Esophagus mucosa (tissue), 1 donor: ENCODE measurements around the gene GPR142. TPM values are rescaled to one million over a fixed set of nuclear protein-coding genes. Genes with fewer than 3 reads are reported as not detected.
A peak's percentile ranks its signal among the peaks of the same experiment; 100 is the strongest.

ENCODE experiments used
- ATAC-seq: fragments of 200-7000 bp; cut with Tn5 transposase; one replicate; pipeline ENCODE4 v1.9.1; 2020
- total RNA-seq: library from RNA; stranded (reverse); gene quantifications from one replicate; pipeline ENCODE4 v1.2.4, GENCODE V29; 2023
- donor health status: DM: yes; HTN: yes; CAD: no.

Gene GPR142, protein sequence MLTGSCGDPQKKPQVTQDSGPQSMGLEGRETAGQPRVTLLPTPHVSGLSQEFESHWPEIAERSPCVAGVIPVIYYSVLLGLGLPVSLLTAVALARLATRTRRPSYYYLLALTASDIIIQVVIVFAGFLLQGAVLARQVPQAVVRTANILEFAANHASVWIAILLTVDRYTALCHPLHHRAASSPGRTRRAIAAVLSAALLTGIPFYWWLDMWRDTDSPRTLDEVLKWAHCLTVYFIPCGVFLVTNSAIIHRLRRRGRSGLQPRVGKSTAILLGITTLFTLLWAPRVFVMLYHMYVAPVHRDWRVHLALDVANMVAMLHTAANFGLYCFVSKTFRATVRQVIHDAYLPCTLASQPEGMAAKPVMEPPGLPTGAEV
- not detected for total RNA-seq

DNA sequence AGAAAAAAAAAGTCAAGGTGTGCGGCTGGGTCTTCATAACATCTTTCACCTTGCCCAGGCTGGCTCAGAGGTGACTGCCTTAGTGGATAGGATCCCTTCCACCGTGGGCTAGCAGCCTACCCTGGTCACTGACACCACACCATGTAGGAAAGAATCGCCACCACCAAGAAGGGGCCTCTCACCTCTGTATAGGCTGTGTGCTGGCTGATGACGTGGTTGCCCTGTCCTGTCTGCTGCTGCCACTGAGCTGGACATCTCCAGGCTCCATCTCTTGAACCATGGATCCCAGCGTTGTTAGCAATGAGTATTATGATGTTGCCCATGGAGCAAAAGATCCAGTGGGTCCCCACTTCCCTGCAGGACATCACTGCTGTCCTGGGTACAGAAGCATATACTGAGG, at the start of gene GPR142:
Gene GPR142 (plus strand): TSS at position 301 of the 400 bp plus-strand sequence. CDS start 2,035 bp downstream, outside the sequence.
- ATAC-seq = no peak

DNA sequence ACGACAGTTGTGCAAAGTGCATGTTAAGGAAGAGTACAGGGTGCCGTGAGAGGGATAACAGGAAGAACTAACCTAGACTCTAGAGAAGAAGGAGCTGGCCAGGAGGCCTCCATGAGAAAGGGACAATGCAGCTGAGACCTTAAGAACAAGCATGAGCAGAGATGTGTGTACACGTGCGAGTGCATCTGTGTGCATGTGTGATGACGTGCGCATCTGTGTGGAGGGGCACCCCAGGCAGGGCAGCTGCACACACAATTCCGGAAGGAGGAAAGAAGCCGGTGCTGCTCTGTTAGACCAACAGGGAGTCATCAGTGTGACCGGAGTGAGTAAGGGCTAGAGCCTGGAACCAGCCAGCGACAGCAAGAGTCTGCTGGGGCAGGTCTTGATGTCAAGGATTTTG, 48.9 kb upstream of the GPR142 start:
- no peak for ATAC-seq

DNA sequence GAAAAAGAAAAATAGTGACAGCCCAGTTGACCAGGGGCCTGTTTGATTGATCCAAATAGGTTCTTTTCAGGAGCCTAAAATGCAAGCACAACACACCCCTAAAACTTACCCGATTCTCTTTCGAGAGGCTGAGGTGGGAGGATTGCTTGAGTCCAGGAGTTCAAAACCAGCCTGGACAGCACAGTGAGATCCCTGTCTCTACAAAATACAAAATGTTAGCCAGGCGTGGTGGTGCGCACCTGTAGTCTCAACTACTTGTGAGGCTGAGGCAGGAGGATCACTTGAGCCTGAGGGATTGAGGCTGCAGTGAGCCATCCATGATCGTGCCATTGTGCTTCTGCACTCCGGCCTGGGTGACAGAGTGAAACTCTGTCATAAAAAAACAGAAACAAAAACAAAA, 42.8 kb upstream of the GPR142 start:
- no peak for ATAC-seq

DNA sequence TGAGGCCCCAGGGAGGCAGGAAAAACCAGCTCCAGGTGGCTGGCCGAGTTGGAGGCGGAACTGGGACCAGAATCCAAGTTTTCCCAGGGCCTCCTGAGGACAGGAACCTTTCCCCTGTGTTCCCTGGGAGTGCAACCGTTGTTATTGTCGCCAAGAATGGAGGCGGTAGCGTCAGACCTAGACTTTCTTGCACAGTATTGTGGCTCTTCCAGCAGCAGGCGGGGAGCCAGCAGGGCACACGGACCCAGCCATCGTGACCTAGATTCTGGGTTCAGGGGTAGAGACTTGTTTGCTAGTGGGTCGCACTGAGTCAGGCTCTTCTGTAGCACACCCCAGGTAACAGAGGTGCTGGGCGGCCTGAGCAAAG, 41.9 kb upstream of the GPR142 start:
- no peak for ATAC-seq

DNA sequence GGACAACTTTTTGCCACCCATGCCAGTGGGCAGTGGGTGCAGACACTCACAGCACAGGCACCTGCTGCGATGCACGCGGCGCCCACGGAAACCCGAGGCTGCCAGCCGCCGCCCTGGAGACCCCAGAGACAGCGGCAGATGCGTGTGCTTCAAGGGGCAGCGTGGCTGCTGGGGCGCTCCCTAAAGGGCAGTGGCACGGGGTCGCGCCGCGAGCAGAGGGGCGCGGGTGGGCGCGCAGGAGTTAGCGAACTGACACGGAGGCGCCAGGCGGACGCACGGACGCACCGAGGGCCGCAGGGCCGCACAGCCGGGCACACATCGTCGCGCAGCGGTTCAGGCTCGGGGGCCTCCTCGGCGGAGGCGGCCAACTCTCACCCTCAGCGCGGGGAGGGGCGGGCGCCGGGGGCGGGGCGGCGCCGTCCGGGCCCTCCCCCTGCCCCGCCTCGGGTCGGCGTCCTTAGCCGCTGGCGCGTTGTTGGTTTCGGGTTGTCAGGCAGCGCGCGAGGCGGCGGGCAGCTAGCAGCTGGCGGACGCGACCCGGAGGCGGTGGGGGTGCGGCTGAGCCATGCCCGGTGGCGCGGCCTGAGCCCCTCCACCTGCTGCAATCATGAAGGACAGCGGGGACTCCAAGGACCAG, 41.4 kb upstream of the GPR142 start, which contains the start of gene KIF19:
Gene KIF19 (plus strand): TSS at position 484 of the 637 bp plus-strand sequence. CDS start 124 bp downstream, at position 608.
- peak; percentile 32 for ATAC-seq

DNA sequence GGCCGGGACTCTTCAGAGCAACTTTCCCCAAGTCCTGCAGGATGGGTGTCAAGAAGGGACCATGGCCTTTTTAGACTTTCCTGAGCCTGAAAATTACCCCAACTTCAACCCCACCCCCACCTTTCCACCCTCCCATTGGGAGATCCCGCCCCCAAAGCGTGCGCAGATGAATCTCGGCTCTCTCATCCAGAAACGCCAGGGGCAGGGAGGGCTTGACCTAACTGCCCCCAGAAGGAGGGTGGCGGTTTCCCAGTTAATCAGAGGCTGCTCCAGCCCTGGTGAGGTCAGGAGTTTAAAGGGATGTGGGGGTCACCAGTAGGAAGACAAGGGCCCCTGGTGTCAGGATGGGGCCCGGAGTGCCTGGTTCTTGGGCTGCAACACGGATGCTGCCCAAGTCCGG, 40.8 kb upstream of the GPR142 start:
- ATAC-seq = no peak

DNA sequence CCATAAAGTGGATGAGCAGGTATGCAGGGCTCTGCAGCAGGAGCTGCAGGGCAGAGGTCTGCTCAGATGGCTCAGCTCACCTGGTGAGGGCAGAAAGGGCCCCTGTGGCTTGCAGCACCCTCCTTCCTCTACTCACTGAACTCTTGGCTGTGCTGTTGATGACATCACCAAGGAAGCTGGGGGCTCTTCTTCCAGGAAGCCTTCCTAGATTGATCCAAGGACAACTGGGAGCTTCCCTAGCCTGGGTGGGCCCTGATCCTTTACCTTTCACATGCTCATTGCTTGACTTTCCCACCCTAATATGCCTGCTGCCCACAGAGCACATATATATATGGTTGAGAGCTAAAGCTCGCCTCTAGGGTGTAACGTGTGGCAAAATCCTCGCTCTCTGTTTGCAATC, 38.8 kb upstream of the GPR142 start:
- ATAC-seq = no peak

DNA sequence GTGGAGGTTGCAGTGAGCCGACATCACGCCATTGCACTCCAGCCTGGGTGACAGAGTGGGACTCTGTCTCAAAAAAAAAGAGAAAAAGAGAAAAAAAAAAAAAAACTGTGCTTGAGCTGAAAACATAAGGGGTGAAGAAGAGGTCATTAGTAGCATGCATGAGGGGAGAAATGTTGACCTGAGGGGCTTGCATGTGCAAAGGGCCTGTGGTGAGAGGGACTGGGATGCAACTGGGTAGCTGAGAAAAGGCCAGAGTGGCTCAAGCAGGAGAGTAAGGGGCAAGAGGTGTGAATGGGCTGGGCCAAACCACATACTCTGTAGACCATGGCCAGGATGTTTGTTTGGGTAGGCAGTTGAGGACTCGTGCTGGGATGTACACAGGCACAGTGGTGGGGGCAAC, 37.9 kb upstream of the GPR142 start:
- no peak for ATAC-seq

DNA sequence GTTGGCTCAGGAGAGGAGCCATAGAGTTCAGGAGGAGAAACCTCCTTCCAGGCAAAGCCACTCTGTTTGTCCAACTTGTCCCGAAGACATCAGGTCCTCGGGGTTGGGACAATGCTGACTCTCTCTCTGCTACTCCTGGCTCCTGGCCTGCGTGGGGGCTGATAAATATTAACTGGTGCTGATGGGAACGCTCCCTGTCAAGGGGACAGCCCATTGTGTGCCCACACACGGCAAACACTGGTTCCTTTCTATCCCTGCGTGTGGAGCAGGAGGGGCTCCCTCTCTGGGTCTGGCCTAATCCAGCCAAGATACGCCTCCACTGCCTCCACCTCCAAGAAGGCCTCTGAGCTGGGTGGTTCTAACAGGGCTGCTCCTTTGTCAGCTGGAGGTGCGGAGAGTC, 36.9 kb upstream of the GPR142 start:
- ATAC-seq = no peak

DNA sequence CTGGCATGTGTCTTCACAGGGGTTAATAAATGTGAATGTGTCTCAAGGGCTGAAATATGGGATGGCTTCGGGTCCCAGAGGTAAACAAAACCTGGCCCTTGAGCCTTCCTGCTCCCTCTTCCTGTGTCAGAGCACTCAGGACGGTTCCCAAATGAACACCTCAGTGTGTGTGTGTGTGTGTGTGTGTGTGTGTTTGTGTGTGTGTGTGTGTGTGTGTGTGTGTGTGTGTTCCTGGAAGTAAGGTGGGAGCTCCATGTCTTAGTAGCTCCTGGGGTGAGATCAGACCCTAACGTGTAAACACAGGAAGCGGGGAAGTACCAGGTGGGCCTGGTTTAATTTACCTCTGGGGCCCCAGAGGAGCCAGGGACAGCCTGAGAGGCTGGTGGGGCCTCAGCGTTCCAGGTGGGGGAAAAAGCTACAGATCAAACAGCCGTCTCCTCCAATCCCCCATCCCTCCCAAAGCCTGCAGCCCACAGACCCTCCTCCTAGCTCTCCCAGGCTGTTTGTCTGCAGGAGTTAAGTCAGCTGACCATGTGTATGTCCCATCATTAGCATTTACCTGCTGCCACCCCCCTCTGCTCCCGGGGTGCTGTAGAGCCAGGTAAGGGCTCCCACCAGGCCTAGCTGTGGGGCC, 35.2 kb upstream of the GPR142 start:
- no peak for ATAC-seq

DNA sequence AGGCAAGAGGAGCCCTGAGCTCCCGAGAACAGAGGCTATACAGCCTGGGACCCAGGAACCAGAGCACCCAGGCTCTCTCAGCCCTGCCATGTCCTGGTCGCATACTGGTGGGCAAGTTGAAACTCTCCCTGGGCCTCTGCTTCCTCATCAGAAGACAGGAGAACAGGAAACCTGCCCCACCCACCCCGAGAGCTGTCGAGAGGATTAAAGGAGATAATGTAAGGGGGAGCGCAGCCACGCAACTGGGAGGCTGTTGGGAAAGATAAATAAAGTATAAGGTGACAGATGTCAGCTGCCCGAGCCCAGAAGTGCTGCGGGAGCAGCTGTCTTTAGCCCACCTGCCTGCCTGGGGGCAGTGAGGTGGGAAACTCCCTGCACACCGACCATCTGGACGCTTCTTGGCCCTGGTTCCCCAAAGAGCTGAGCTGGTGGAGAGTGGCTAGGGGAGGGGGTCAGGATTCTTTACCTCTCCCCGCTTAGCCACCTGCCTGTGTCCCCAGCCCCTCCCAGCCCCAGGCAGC, 34.5 kb upstream of the GPR142 start:
- peak; percentile 30 for ATAC-seq

DNA sequence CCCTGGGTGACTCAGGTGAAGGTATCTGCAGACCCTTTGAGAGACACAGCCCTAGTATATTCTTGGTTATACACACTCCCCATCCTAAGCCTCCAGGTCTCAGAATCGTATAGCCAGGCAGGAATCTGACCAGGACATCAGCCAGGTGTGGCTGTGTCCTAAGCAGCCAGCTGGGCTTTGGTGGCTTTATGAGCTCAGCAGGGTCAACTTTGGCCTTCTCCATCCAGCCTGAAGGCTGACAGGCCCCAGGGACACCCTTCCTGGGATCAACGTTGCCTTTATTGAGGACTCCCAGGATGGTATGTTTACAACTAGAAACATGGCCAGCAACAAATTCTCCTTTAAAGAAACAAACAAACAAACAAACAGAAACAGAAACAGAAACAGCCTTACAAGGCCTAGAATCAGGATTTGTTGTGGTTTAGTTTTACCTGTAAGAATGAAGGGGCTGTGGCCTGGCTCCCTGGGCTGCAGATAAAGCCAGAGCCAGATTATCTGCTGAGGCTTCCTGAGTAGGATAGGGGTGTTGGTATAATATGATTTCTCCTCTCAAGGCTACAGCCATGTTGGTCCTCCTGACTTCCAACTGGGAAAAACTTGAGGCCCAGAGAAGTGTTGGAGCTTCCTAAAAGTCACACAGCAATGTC, 32.8 kb upstream of the GPR142 start:
- no peak for ATAC-seq

DNA sequence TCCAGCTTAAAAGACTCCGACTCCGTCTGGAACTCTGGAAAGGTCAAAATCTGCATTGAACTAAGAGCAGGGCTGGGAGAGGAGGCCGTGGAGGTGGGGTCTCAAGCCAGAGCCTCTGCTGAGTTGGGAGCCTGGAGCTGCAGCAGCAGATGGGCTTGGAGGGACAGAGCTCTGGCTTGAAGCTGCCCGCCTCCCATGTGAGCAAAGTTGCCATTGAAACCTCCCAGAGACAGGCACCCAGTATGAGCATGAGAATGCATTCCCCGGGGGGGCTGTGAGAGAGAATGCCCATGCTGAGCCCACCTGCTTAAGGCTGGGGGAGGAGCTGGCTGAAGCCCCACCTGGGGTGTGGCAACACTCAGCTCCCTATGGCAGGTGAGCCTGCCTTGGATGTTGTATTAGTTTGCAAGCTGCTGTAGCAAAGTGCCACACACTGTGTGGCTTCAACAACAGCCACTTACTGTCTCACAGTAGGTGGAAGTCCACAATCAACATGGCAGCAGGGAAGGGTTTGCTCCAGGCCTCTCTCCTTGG, 31.7 kb upstream of the GPR142 start:
- ATAC-seq = no peak

DNA sequence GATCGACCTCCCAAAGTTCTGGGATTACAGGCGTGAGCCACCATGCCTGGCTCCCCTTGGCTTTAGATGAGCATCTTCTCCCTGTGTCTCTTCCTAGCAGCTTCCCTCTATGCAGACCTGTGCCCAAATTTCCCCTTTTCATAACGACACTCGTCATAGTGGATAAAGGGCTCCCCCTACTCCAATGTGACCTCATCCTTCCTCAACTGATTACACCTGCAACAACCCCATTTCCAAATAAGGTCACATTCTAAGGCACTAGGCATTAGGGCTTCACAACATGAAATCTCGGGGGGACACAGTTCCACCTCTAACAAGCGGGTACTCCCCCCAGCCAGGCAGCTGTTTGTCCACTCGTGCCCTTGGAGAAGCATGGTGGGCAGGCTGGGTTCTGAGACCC, 31.0 kb upstream of the GPR142 start:
- ATAC-seq = no peak

DNA sequence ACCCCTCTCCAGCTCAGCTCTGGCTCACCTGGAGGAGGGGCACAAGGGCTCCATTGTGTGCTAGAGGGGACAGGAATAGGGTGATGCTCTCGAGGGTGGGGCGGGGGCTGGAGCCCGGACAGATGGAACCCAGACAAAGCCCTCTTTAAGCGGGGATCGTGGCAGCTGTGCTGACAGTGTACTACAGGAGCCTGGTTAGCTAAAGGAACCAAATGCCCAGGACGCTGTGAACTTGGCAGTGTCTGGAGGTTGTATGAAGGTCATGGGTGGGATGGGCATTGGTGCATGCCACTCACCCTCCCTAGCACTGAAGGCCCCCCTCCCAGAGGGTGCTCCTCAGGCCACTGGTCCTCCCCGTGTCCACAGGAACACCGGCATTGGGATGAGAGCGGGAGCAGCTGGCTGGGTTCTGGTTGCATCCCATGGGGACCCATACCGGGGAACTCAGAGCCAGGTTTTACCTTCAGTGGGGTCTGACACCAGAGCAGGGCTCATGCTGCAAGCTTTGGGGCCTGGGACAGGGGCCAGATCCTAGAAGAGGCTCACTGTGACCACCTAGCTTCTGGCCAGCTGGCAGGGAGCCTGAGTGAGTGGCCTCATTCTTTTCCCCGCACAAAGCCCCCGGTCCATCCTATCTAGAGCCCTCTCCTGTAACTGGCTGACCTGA, 29.3 kb upstream of the GPR142 start:
- ATAC-seq = no peak

DNA sequence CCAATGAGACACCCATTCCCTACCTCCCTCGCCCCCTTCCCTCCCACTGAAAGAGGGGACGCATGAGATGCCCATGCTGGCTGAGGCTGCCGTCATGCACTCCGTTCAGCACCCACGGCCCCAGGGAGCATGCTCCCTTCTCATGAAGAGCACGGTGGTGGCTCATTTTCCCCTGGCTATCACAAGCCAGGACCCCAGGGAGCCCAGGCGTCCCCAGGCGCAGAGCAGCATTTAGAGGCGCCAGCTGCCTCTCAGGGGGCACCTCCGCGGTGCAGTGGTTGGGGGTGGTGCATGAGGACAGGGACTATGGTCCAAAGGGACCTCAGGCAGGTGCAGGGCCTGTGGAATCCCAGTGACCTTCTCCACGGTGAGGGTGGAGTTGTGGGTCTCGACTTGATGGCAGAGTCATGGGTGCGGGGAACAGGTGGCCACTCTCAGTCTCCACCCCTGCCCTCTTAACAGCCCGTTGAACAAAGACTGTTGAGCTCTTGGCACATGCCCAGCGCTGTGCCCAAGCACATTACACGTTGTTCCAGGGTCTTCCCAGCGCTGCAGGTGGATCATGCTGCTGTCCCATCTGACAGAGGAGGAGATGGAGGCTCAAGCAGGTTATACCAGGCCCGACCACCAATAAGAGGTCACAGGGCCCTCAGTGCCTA, 27.6 kb upstream of the GPR142 start:
- no peak for ATAC-seq

DNA sequence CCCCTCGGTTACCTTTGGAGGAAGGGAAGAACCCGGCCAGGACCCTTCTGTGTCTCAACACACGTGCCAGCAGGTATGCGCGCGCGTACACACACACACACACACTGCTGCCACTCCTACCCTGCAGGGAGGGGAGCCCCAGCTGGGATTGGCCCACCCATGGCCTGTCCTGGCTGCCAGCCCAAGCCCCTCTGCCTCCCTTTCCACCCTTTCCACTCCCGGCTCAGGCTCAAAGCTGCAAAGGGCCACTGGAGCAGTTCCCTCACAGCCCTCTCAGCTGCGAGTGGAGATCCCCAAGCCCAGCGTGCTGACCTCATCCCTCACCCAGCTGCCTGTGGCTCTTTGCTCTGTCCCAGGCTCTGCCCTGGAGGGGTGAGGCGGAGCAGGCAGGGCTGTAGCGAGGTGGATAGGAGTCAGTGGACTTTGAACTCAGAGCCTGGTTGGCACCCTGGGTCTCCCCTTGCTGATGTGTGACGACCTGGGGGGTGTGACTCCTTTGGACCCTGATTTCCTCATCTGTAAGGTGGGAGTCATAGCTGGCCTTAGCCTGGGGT, 26.8 kb upstream of the GPR142 start:
- ATAC-seq = no peak

DNA sequence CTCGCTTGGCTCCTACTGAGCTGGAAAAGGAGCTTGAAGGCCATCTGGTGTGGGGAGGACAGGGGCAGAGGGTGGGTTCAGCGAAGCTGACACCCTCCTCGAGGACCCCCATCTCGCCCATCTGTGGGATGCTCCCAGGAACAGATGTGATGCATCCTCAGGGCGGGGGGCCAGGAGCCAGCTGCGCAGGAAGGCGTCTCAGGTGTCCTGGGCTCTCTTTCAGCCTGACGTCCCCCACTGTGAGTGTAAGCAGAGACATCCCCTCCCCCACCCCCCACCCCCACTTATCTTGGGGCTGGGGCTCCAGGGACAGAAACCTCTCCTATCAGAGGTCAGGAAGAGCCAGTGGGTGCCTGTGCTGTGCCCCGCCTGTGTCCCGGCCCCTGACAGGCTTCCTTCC, 25.1 kb upstream of the GPR142 start:
- no peak for ATAC-seq

DNA sequence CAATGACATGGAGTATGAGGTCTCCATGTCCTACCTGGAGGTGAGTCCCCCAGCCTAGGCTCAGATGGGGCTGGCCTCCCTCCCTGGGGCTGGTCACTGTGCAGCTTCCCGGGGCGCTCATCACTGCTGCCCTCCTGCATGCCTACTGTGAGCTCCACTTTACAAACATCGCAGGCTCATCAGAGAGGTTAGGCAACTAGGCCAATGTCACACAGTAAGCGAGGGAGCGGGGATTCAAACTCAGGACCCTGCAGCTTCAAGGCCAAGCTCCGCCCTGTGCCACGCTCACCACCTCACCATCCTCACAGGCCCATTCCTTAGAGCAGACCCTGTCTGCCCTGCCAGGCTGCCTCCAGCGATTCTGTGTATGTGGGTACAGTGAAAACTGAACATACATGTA, 24.2 kb upstream of the GPR142 start:
- ATAC-seq = no peak

DNA sequence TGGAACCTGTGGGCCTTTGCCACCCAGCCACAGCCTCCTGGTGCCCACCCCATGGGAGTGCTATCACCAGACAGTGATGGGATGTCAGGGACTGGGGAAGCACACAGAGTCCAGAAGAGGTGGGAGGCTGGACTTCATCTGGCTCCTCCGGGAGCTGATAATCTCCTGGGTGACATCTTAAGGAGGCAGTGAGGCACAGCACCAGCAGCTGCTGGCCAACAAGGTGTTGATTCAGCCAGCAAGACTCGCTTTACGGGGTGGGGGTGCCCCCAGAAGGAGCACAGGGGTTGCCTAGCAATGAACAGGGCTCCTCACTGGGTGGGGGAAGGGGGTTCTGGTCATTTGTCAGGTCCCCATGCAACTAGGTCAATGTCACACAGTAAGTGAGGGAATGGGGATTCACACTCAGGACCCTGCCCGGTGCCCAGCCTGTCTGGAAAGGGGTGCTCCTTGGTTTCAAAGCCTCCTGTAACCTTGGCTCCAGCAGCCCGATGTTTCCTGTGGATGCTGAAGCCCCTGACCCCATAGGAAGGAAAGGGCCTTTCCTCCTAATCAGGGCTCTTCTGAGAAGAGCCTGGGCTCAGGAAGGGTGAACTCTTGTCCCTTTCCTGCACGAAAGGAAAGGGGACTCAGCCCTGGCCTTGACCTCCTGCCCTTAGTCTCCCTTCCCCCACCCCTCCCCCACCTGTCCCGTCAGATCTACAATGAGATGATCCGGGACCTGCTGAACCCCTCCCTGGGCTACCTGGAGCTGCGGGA, 23.6 kb upstream of the GPR142 start:
- ATAC-seq = no peak

DNA sequence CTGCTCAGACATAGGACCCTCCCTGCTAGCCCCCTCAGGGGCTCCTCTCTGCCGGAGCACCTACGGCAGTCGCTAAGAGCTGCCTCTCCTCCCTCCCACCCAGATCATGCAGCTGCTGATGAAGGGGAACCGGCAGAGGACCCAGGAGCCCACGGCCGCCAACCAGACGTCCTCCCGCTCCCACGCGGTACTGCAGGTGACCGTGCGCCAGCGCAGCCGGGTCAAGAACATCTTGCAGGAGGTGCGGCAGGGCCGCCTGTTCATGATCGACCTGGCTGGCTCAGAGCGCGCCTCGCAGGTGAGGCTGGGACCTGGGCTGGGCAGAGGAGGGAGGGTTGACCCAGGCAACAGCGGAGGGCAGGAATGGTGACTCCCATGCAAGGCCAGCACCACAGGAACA, 22.6 kb upstream of the GPR142 start:
- ATAC-seq = no peak
